ENCODE measurements around the gene CASP10. TPM values are rescaled to one million over a fixed set of nuclear protein-coding genes. Genes with fewer than 3 reads are reported as not detected.

CASP10 gene
- total RNA-seq, 1 experiment from 2014 or later = 2.8 TPM

- ChIA-PET POLR2A (interaction anchor here (0.6 to 1.8 kb wide), 4 partner anchors 41 to 293 kb away, joined by 3 to 6 read pairs (median 4); partner anchors contain the start of gene CLK1), CTCF (interaction anchor here (0.5 to 2.2 kb wide), 43 partner anchors 11 to 331 kb away, joined by 3 to 42 read pairs (median 5); partner anchors contain the start of genes CASP10, HYCC2, NDUFB3 and ORC2)
- H3K9me3 Mint-ChIP-seq = no peaks in the 10 kb centered on the region
- H3K27ac Mint-ChIP-seq = peak overlapping the region; percentile 91
- DNase-seq (ENCODE audit: low spot score) (no peak), ATAC-seq (no peak)
- H3K36me3 Mint-ChIP-seq = no peaks in the 10 kb centered on the region
- H3K4me3 Mint-ChIP-seq = no peak overlapping the region
- TF ChIP-seq ELF4 (CRISPR knock-in tag; IDR thresholded peaks at IDR 0.05; ENCODE audit: low read depth) (no peak), ZMAT4 (CRISPR knock-in tag; IDR thresholded peaks at IDR 0.05) (no peak)
- peaks cover 13% of the 10 kb centered on the region for H3K4me1 Mint-ChIP-seq
- no peaks in the 10 kb centered on the region for H3K27me3 Mint-ChIP-seq (ENCODE audit: low read depth)
Measured at GRCh38 chr2:201157694-201158093, 25.2 kb upstream of the CASP10 start.

GRCh38 chr2:201158111-201158929 lies 24.6 kb upstream of the CASP10 start:
- Mint-ChIP-seq H3K9me3 (no peaks in the 10 kb centered on the region), H3K36me3 (no peaks in the 10 kb centered on the region), H3K4me3 (no peak overlapping the region), H3K27me3 (ENCODE audit: low read depth) (no peaks in the 10 kb centered on the region), H3K4me1 (peaks cover 13% of the 10 kb centered on the region), H3K27ac (peak overlapping the region; percentile 91)
- POLR2A ChIA-PET = interaction anchor here (0.6 to 1.8 kb wide), 5 partner anchors 41 to 294 kb away, joined by 3 to 6 read pairs (median 3); partner anchors contain the start of gene CLK1
- DNase-seq (ENCODE audit: low spot score) (peak; percentile 51), ATAC-seq (peak; percentile 92)
- CTCF ChIA-PET = interaction anchor here (0.5 to 2.2 kb wide), 44 partner anchors 11 to 332 kb away, joined by 3 to 42 read pairs (median 5); partner anchors contain the start of genes CASP10, HYCC2, NDUFB3 and ORC2
- TF ChIP-seq USF2 (CRISPR knock-in tag; IDR thresholded peaks at IDR 0.05) (peak; percentile 87), AR (CRISPR knock-in tag; IDR thresholded peaks at IDR 0.05) (no peak), ZNF281 (CRISPR knock-in tag; IDR thresholded peaks at IDR 0.05) (no peak), CTCF (IDR thresholded peaks at IDR 0.05) (peak; percentile 7; the same call in 1 of the 2 replicates), USF1 (CRISPR knock-in tag; IDR thresholded peaks at IDR 0.05) (peak; percentile 80)

- ChIA-PET POLR2A (no interaction called here), CTCF (no interaction called here)
- H3K4me1 Mint-ChIP-seq = no peaks in the 10 kb centered on the region
- no peaks in the 10 kb centered on the region; the same call in 1 of the 2 replicates for H3K27me3 Mint-ChIP-seq (ENCODE audit: low read depth)
- DNase-seq (ENCODE audit: low spot score) (no peak), ATAC-seq (no peak)
- peaks cover 15% of the 10 kb centered on the region for H3K9me3 Mint-ChIP-seq
- no peak overlapping the region for H3K4me3 Mint-ChIP-seq
- H3K36me3 Mint-ChIP-seq = peaks cover 30% of the 10 kb centered on the region
- no peak overlapping the region for H3K27ac Mint-ChIP-seq
- TF ChIP-seq IRF1 (CRISPR knock-in tag; IDR thresholded peaks at IDR 0.05) (no peak), ZNF121 (CRISPR knock-in tag; IDR thresholded peaks at IDR 0.05) (no peak), NR1H2 (CRISPR knock-in tag; IDR thresholded peaks at IDR 0.05) (no peak), ESRRA (CRISPR knock-in tag; IDR thresholded peaks at IDR 0.05; ENCODE audit: borderline replicate concordance) (no peak), MAX (CRISPR knock-in tag; IDR thresholded peaks at IDR 0.05) (no peak), ZNF396 (CRISPR knock-in tag; IDR thresholded peaks at IDR 0.05; ENCODE audit: borderline replicate concordance) (no peak), NR2C2 (CRISPR knock-in tag; IDR thresholded peaks at IDR 0.05) (no peak), SMAD3 (CRISPR knock-in tag; IDR thresholded peaks at IDR 0.05; ENCODE audit: borderline replicate concordance) (no peak), ATF6 (CRISPR knock-in tag; IDR thresholded peaks at IDR 0.05) (no peak), SP1 (CRISPR knock-in tag; conservative IDR thresholded peaks at IDR 0.05) (no peak)
Measured at GRCh38 chr2:201164166-201164565, 18.8 kb upstream of the CASP10 start.

All from WTC11 (cell line).